Left colon (tissue), 2 donors: Measurements from ENCODE around the gene CST3. TPM values are rescaled to one million over a fixed set of nuclear protein-coding genes. Genes with fewer than 3 reads are reported as not detected.
A peak's percentile ranks its signal among the peaks of the same experiment; 100 is the strongest.
"Not testable (repeated sequence)": the region's sequence is repeated elsewhere in the genome, so short reads cannot be mapped to it uniquely, and the experiment has no call there.

Source experiments
- ATAC-seq: fragments of 200-7000 bp; cut with Tn5 transposase; one replicate; pipeline ENCODE4 v1.9.1; 2020; ENCODE audit warnings: mild to moderate bottlenecking, moderate library complexity
- DNase-seq, 2 donors: peaks; one replicate each; pipeline ENCODE4 v3.0.0-alpha.2; 2020
- intact Hi-C, 2 donors: fragments of 100-400 bp; cut with DNase I in 1 of 2; cut with micrococcal nuclease in 1 of 2; formaldehyde crosslinking; loops; one replicate each; pipeline versions ENCODE4 v1.11.2 to v1.14.0; 2022; cut with DNase I, micrococcal nuclease
- long read RNA-seq: library from polyadenylated mRNA; unstranded; transcript quantifications from one replicate; pipeline ENCODE4 v2.0.0, GENCODE V29; 2021
- total RNA-seq, 2 donors: library from RNA; stranded (reverse); fragmentation: NEBNext Ultra II Directional; extraction: Animal tissue kit (Norgen Biotek cat#: 25700); gene quantifications; one replicate each; pipeline ENCODE4 v1.2.1, GENCODE V29; 2021
- donor health status: DM: no; HTN: no; CAD: no.
- donor health status: DM: yes; HTN: yes; CAD: no.

The CST3 gene, protein sequence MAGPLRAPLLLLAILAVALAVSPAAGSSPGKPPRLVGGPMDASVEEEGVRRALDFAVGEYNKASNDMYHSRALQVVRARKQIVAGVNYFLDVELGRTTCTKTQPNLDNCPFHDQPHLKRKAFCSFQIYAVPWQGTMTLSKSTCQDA
- total RNA-seq, result 1,000 to 10,000 TPM in 1 of 2 donors, 100 to 1,000 TPM in 1; 863 to 1,131 TPM
- long read RNA-seq, transcript CST3-201 (3 exons, 873 nt), result major isoform, 434 of 447 reads
- long read RNA-seq, partial matches to known transcripts, result 5 of 447 reads
- long read RNA-seq, other reads (novel, unspliced or antisense), result 4 of 447 reads

DNA sequence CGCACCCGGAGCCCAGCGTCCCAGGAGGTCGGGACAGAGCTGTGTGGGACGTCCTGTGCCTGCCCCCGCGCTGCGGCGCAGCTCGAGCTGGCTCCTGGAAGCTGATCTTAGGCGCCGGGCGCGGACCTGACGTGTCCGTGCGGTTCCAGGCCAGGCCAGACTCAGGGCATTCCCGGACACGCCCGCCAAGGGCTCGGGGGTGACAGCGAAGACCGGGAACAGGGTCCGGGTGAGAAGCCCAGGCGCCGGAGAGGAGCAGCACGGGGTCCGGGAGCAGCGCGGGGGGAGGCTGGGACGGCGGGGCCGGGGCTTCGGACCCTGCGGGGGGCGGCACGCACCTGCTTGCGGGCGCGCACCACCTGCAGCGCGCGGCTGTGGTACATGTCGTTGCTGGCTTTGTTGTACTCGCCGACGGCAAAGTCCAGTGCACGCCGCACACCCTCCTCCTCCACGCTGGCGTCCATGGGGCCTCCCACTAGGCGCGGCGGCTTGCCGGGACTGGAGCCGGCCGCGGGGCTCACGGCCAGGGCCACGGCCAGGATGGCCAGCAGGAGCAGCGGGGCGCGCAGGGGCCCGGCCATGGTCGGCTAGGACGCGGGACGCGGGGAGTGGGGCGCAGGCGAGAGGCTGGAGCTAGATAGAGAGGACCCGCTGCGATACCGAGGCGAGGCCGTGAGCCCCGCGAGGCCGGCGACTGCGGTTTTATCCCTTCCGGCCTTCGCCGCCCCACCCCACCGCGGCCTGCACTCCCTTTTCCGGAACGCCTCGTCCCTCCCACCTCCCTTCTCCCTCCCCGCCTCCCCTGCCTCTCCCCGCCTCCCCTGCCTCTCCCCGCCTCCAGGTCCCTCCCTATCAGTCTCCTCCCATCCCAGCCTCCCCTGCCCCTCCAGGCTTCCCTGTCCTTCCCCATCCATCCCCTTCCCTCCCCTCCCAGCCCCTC lies at the start of gene CST3:
TSS of gene CST3 (minus strand) at position 674 of the 940 bp plus-strand sequence. CDS start at position 581, 93 bp downstream.
- peak; percentile 85 for ATAC-seq
- DNase-seq, result peak; percentile 93 to 95
- intact Hi-C loops, result no loop called here

DNA sequence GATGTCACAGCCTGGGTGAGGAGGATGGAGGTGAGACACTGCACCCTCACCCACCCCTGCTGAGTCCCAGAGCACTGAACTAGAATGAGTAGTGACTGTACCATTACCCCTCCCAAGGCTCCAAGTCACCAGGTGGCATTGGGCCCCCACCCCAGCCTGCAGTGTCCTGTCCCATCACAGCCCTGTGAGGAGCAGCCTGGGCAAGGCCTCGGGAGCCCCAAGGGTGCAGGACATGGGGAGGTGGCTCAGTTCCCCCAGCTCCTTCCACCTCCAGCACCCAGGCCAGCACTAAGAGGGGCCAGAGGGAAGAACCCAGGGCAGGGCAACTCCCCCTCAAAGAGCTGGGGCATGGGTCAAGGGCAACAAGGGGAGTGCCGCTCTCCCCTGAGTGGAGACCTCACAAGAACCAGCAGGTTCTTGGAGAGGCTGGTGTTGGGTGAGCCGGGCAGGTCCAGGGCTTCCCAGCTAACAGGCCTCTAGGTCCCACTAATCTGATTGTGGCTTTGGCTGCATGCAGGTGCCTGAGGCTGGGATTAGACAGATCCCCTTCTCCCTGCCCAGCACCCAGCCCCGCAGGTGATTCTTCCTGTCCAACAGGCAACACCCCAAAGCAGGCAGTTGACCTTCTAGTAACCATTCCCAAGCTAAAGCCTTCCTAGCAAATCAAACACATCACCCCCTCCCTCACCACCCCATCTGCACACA lies 48.4 kb upstream of the CST3 start:
- no peak for DNase-seq
- intact Hi-C loops, result no loop called here
- no peak for ATAC-seq

DNA sequence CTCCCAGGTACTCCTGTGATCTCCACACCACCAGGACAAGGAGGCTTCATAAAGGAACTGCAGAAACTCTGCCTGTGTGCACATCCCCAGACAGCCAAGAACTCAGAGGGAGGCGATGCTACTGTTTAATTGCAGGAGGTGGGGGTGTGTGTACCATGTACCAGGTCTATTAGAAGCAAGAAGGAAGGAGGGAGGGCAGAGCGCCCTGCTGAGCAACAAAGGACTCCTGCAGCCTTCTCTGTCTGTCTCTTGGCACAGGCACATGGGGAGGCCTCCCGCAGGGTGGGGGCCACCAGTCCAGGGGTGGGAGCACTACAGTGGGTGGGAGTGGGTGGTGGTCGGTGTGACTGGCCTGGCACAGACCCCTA lies 47.8 kb upstream of the CST3 start:
- intact Hi-C loops, DNase-seq, ATAC-seq: not testable (repeated sequence)

DNA sequence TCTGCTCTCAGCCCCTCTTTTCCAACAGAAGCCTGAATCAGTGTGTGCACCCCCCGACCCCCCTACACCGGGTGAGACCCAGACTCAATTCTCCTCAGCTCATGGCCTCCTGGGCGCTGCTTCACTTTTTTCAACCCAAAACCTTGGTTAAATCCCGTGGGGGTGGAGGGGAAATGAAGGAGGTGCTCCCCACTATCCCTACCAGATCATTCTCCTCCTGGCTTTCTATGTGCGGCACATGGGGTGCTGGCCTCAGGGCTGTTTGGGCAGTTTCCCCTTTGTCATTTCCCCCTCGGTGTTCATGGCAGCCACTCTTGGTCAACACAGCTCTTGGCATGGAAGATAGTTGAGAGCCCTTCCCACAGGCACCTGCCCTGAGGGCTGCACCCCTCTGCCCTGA lies 46.5 kb upstream of the CST3 start:
- DNase-seq (no peak), ATAC-seq (no peak)
- intact Hi-C loops, result no loop called here

DNA sequence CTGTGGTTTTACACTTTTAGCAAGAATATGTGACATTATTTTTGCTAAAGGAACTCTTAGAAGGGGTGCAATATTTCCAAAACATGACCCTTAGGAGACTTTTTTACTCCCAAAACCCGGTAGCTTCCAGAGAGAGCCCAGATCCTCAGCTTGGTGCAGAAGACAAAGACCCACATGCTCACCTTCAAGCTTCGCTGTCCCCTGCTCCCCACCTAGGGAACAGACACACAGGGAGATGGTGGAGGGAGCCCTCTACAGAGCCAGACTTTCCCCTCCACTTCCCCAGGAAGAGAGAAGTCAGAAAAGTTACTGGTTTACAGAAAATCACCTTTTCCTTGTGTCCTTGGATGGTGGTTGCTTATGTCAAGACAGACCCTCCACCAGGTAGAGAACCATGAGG lies 46.1 kb upstream of the CST3 start:
- intact Hi-C loops, result no loop called here
- ATAC-seq, result no peak
- no peak for DNase-seq

DNA sequence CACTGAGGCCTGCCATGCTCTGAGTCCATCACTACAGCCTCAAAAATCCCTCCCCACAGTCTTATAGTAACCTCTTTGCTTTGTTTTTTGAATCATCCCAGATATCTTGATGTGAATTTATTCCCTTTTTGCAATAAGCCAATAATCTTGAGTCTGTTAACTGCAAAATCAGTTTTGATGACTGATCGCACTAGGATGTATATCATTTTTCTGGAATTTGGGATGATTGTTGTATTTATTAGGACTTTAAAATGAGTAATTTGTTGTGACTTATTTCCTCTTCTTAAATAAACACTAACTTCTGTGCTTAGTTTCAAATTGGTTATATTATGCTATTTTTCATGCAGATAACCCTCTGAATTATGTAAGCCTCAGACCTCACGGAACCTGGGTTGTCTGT lies 45.5 kb upstream of the CST3 start:
- no peak for ATAC-seq
- intact Hi-C loops, result no loop called here
- no peak for DNase-seq

DNA sequence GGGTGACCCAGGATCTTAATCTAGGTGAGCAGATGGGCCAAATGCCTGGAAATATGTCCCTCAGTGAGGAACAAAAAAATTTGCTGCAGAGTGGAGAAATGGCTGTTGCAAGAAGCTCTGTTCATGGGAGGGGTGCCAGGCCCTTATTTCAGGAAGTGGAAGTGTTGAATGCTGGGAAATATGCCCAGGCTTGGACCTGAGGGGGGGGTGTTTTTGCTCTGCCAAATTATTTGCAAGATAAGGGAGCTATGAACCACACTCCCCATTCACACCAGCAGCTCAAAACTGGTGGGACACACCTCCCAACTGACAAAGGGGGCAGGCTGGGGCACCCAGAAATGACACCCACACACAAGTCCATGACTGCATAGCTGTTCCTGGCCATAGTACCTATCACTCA lies 42.4 kb upstream of the CST3 start:
- no peak for ATAC-seq
- no peak for DNase-seq
- intact Hi-C loops, result no loop called here

DNA sequence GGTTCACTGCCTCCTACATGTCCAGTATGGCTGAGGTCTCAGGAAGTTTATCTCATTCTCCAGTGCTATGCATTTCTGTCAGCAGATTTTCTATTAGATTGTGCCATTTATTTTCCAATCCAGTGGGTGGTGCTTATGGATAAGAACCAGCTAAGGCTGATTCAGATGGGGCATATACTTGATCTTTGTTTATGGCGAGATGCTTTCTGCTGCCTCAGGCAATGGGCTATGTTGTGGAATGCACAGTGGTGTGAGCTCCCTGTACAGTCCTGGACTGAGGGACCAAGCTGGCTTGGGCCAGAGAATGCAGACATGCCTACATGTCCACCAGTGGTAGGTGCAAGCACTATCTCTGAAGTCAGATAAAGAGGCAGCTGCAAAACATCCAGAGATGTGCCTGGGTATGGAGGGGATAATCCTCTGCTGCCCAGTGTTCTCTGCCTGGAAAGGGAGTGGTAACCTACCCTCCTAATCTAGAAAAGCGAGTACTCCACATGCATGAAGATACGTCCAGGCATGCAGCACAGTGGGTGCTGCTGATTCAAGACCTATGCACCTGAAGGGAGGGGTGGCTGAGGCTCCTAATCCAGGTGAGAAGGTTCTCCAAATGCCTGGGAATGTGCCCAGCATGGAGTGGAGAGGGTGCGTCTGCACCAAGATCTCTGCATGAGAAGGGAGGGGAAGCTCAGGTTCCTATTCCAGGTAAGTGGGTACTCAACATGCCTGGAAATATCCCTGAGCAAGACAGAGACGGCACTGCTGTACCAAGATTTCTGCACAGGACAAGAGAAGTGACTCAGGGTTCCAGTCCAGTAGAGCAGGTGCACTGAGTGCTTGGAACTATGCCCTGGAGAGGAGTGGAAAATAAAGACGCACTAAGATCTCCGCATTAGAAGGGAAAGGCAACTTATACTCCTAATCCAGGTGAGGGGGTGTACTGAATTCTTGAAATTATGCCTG lies 41.7 kb upstream of the CST3 start:
- ATAC-seq, result no peak
- no peak for DNase-seq
- intact Hi-C loops, result no loop called here

DNA sequence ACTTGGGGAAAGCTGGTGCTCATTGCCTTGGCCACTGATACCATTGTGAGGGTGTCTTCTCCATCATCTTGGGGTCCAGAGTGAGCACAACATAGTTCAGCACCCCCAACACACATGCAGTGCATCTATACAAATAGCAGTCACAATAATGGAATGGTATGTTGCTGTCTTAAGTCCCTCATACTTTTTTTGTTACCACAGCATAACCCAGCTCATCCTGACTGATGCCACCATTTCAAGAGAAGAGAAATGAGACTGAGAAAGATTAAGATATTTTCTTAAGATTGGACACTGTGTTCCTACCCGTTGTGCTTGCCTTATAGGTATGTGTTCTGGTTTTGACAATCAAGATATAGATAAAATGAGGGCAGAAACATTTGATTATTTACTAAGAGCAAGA lies 35.5 kb upstream of the CST3 start:
- no peak for DNase-seq
- no peak for ATAC-seq
- intact Hi-C loops, result no loop called here

DNA sequence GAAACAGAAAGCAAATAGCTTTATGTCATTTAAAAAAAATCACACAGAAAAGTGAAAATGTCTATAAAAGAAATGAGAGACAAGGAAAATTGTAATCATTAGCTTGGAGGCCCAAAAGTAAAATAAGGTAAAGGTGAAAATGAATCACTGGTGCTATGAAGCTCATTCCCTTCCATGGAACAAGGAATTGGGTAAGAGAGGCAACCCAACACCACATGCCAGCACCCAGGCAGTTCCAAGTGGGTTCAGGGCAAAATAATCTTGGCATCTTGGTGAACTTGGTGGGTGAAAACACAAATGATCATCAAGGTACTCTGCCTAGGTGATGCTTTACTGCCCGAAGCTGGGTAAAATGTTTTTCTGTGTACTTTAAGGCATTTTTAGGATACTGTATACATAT lies 34.4 kb upstream of the CST3 start:
- ATAC-seq, result no peak
- DNase-seq, result no peak
- intact Hi-C loops, result no loop called here

DNA sequence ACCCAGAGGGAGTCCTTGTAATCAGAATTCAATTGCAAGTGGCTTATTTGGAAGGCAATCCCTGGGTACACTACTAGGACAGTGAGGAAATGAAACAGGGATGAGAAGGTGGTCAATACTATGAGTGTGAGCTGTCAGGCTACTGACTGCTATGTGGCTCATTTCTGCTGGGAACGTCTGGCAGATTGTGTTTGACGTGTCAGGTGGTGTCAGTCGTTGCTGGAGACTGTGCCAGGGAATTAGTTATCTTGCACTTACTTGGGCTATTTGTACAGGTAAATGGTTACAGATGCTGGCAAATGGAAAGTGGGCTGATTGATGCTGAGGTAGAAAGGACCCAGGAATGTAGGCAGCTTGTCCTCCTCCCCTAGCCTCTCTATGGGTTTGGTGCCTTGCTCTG lies 33.7 kb upstream of the CST3 start:
- intact Hi-C loops, result no loop called here
- no peak for ATAC-seq
- no peak for DNase-seq

DNA sequence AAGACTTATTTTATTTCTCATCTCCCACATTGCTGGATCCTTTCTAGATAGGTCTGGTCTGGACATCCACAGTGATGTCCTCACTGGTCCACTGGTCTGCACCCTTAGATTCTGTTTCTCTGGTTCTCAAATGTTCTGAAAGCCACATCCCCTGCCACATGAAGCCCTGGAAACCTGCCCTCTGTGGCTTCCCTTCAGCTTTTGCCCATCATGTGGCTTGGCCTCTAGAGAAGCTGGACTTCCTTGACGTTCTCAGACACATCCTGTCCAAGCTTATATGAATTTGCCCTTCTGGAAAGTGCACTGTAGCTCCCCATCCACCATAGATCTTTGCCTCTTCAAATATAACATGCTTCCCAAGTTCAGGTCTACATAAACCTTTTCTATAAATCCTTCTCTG lies 32.6 kb upstream of the CST3 start:
- ATAC-seq (no peak), DNase-seq (no peak)
- intact Hi-C loops, result no loop called here

DNA sequence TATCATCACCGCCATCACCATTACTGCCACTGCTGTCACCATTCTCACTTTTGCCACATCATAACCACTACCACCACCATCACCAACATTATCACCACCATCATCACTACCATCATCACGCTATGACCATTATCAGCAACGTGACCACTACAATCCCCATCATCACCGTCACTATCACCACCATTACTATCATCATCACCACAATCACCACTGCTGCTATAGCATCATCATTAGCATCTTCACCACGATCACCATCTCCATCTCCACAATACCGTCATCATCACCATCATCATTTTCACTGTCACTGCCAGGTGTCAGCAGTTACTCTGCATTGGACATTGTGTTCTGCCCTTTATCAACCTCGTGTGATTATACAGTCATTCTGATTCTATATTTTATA lies 32.1 kb upstream of the CST3 start:
- intact Hi-C loops, result no loop called here
- ATAC-seq (no peak), DNase-seq (no peak)

DNA sequence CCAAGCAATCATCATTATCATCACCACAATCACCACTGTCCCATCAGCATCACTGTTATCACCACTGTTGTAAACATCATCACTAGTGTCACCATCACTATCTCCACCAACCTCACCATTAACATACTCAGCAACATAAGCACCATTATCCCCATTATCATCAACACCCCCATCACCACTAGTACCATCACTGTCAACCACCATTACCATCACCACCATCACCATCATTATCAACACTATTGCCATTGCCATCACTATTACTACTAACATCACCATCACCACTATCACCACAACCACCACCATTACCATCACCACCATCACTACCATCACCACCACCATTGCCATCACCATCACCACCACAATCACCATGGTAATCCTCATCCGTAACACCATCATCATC lies 31.6 kb upstream of the CST3 start:
- no peak for ATAC-seq
- DNase-seq, result no peak
- intact Hi-C loops, result no loop called here

DNA sequence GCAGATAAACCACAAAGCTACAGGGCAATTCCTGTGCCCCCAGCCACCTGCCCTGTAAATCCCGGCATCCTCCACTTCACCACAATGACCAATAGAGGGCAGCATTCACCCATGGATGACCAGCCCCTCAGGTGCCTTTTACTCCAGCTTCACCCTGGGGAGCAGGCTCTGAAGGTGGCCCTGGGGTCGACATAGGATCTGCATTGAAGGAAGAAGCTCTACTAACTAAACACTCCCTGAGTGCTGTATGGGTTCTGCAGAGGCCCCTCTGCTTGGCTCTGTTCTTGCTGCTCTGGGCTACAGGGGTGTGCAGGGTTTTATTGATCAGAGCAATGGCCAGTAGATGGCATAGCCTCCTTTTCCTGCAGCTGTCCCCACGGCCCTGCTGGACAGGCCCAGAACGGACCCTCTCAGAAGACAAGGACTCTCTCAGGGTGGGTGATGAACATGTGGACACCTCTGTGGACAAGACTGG lies 30.8 kb upstream of the CST3 start:
- intact Hi-C loops, result no loop called here
- DNase-seq (peak in 1 of 2 donors; percentile 37), ATAC-seq (peak; percentile 81)

DNA sequence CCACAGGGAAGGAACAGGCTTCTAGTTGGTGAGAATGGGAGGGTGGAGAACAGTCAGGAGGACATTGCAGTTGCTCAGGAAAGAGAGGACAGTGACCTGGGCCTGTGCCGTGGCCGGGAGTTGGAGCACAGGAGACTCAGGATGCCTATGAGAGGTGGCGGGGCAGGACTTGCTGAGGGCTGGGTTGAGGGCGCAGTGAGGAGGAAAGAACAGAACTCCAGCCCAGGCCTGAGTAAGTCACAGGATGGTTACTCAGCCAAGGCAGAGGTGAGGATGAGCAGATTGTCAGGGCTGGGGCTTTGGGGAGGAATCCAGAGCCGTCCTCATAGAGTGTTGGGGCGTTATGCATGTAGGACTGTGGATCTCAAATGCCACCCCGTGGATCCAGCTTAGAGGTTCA lies 29.9 kb upstream of the CST3 start:
- ATAC-seq, result no peak
- DNase-seq, result no peak
- intact Hi-C loops, result no loop called here

DNA sequence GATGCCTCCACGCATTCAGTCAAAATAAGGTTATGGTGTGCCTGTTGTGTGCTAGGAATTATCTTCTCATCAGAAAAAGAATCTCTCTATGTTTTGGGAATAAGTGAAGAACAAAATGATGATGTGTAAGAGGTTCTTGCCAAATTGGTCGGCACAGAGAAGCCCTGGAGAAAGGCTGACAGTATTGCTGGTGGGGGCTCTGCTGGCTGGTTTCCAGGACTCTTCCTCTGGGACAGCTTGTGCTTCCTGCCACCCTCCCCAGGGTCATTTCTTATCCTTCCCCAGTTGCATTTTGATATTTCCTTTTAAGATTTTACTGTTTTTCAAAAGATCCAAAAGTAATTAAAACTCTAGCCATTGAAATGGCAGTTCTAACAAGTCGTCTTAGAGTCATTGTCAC lies 28.9 kb upstream of the CST3 start:
- ATAC-seq (no peak), DNase-seq (no peak)
- intact Hi-C loops, result no loop called here

DNA sequence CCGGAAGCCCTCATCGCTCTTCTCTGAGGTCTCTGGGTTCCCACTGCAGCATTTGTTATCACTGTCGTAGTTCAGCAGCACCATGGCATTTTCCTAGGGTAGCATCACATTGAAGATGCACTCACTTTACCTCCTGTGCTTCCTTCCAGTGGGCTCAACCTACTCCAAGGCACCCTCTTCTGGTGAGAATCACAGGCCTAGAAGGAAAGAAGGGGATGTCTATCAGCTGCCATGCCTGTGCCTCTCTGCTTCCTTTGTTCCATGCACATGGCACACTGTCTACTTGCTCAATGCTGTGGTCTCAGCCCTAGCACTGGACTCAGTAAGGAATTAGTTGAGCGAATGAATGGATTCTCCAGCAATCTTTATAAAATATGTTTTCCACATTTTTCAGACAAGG lies 28.4 kb upstream of the CST3 start:
- DNase-seq, result no peak
- intact Hi-C loops, result no loop called here
- no peak for ATAC-seq

DNA sequence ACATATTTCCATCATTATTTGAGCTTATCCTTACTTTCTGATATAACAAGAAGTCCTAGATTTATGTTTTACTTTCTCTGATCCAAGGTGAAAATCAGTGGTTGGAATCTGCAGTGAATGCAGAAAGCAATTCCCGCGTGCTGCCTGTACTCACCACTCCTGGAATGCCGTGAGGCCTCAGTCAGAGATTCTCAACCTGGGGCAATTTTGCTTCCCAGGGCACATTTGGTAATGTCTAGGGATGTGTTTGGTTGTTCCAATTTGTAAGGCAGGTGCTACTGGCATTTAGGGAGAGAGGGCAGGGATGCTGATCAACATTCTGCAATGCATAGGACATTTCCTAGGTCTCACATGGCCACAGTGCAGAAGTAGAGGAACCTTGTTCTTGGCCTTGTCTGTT lies 27.2 kb upstream of the CST3 start:
- intact Hi-C loops, result no loop called here
- ATAC-seq (no peak), DNase-seq (no peak)
